Retinal pigment epithelial cell (primary cell): ENCODE measurements around the gene SMAD5.

Experiments
- DNase-seq: peaks from one replicate; pipeline ENCODE4 v3.0.0-alpha.2; 2010; ENCODE audit warnings: low read depth
- H3K4me3 ChIP-seq: 2 replicates; pipeline ENCODE4 v1.5.1; 2011; ENCODE audit warnings: mild to moderate bottlenecking, low read length, control low read depth, moderate library complexity
- TF ChIP-seq, protein P1 (sequence below): conservative IDR thresholded peaks from 2 replicates; pipeline ENCODE4 v1.5.1; 2011; ENCODE audit warnings: low read depth, low read length, control low read depth, inconsistent platforms

SMAD5 gene

DNA sequence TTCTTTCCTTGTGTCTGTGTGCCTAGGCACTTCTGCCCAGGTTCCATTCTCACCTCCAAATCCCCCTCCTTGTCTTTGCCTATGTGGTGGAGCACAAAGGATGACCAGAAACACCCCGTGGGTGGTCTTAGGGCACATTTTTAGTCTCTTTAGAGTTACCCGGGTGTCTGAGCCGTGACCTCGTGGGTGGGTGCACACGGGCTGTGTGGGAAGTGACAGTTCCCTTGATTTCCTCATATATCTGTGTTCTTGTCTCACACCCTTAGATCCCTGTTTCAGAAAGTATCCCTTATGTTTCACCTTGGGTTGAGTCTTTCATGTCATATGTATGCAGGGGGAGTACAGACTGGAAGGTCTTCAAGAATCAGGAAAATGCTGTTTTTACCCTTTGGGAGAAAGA is 73.7 kb downstream of the SMAD5 start:
- TF ChIP-seq, protein P1, sequence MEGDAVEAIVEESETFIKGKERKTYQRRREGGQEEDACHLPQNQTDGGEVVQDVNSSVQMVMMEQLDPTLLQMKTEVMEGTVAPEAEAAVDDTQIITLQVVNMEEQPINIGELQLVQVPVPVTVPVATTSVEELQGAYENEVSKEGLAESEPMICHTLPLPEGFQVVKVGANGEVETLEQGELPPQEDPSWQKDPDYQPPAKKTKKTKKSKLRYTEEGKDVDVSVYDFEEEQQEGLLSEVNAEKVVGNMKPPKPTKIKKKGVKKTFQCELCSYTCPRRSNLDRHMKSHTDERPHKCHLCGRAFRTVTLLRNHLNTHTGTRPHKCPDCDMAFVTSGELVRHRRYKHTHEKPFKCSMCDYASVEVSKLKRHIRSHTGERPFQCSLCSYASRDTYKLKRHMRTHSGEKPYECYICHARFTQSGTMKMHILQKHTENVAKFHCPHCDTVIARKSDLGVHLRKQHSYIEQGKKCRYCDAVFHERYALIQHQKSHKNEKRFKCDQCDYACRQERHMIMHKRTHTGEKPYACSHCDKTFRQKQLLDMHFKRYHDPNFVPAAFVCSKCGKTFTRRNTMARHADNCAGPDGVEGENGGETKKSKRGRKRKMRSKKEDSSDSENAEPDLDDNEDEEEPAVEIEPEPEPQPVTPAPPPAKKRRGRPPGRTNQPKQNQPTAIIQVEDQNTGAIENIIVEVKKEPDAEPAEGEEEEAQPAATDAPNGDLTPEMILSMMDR: no peak
- no peak overlapping the region for H3K4me3 ChIP-seq
- no peak for DNase-seq

DNA sequence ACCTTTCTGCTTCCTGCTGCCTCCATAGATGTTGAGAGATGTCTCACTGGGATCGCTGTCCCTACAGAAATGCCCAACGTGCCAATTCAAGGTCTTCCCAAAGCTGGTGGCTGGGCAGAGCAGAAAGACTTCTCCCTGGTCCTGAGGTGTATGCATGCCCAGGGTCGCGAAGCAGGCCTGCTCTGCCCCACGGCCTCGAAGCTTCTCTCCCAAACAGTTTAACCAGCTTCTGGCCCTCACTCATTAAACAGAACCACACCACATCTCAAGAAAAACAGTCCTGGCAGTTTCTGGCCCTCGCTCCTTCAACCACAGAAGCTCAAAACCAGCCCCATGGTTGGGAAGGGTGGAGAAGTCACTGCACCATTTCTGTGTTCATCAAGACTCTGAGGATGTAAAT is 75.0 kb downstream of the SMAD5 start:
- TF ChIP-seq, protein P1: no peak
- DNase-seq: no peak
- H3K4me3 ChIP-seq: no peak overlapping the region

DNA sequence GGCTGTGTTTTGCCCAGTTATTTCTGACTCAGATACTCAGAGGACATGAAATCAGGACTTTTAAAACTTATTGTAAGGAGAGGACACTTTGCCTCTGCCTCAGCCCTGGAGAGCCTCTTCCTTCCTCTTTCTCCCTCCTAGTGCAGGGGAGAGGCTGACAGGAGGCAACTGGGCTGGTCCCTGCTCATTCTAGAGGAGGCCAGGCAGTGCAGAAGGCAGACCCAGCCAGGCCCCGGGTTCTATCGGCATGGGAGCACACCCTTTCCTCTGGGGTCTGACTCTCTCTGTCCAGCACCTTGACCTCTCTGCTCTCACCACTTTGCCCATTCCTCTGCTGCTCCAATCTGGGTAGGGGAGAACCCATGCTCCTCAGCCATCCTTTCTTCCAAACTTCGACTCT is 76.3 kb downstream of the SMAD5 start:
- TF ChIP-seq, protein P1: no peak

DNA sequence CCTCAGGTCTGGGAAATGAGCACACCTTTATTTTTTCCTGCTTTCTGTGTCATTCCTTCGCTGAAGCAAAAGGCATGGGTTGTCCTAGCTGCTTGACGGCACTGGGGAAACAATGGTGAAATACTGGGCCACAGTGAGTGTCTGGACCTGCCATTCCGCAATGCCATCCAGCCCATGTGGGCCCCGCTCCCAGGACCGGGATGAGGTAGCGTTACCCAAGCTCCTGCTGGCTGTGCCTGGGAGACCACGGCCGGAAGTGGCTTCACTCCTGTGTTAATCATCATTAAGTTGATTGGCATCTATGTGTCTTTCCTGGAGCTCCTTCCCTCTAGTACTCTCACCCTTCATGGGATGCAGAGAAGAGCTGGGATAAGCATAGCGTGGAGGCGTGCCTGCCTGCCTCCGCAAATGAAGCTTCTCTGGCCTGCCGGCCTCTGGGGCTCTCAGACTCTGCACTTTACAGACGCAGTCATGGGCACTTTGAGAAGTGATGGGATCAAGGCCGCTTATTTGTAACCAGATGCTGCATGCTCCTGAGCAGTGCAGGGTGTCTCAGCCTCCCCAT is 76.8 kb downstream of the SMAD5 start:
- DNase-seq: no peak
- H3K4me3 ChIP-seq: no peak overlapping the region
- TF ChIP-seq, protein P1: no peak

More for the DNA sequence above, 76.3 kb downstream of the SMAD5 start:
- no peak overlapping the region for H3K4me3 ChIP-seq
- DNase-seq: no peak

DNA sequence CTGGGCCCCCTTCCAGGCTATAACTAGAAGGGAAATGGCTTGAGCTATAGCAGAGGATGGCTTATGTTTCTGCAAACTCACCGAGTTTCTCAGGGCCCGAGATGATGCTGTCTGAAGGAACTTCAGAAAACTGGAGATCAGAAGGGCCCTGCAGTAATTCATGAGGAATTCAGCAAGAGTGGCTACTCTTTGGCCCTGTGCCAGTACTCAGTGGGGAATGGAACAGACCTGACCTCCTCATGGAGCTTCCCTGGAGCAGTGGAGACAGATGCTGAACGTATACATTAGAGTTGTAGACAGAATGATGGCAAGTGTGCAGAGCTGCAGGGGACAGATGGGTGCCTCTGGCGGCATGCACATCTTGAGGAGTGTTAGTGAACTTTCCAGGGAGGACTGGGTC is 77.6 kb downstream of the SMAD5 start:
- no peak for DNase-seq
- TF ChIP-seq, protein P1: no peak
- H3K4me3 ChIP-seq: no peak overlapping the region

DNA sequence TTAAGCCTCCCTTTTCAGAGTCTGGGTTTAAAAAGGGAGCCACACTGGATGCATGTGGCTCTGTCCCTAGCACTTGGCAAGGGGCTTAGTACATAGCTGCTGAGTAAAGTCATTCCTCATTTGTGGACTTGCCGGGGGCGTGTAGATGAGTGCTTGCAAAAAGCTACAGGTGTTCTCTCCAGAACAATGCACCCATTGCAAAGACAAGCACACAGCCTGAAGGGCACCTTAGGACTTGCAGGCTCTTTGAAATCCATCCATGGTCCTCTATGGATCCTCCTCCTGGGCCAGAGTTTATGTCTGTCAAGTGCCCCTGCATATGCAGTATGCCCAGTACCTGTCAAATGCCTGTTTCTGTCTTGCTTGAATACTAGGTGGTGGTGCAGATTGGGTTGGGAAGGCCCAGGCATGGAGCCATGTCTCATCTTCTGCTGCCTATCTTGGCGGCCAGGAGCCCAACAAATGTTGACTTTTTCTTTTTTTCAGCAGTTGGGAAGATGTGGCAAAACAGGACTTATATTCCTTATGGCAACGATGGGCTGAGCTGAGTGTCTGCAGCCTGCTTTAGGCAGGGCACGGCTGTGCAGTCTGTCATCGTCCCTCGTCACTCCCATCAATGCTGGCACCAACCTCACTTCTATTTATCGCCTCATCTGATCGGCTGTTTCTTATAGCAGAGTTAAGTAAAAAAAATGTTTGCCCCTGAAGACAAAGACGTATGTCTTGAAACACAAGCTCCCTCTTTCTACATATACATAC is 78.8 kb downstream of the SMAD5 start:
- no peak overlapping the region for H3K4me3 ChIP-seq
- no peak for DNase-seq
- TF ChIP-seq, protein P1: no peak

DNA sequence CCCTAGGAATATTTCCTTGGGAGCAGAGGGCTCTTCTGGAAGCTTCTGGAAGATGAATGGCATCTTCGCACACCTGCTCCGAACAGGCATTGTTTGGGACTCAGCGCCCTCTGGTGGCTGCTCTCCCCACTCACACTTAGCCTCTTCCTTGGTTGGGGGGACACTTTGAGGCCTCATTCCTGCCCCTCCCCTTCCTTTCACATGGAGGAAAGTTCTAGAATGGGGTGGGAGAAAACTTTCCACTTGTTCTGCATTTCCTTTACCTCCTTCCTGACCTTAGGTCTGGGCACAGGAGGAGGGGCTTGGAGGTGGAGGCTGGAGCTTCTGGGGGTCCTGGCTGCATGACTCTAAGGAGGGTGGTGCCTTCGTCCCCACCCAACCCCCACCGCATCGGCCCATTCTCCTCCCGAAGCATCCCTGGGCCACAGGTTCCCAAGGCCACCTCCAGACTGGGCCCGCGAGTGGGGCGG is 79.6 kb downstream of the SMAD5 start:
- H3K4me3 ChIP-seq: no peak overlapping the region
- DNase-seq: no peak
- TF ChIP-seq, protein P1: peak; percentile 92
